ENCODE data around the gene CMBL.
A peak's percentile ranks its signal among the peaks of the same experiment; 100 is the strongest.
"Not testable (repeated sequence)": the region's sequence is repeated elsewhere in the genome, so short reads cannot be mapped to it uniquely, and the experiment has no call there.

Gene CMBL

GRCh38 chr5:10275460-10275859 is 32.2 kb downstream of the CMBL start:
- DNase-seq (ENCODE audit: low read depth): no peak
- H3K4me3 ChIP-seq (replicated peaks; ENCODE audit: low read depth, low read length): no peak overlapping the region
- TF ChIP-seq CTCF (IDR thresholded peaks at IDR 0.05; ENCODE audit: low read length, missing control alignments): no peak

GRCh38 chr5:10272875-10273209 is 34.9 kb downstream of the CMBL start:
- H3K4me3 ChIP-seq (replicated peaks; ENCODE audit: low read depth, low read length): not testable (repeated sequence)
- peak; percentile 28 for DNase-seq (ENCODE audit: low read depth)

- DNase-seq (ENCODE audit: low read depth): no peak
- no peak overlapping the region for H3K4me3 ChIP-seq (replicated peaks; ENCODE audit: low read depth, low read length)
- no peak for TF ChIP-seq CTCF (IDR thresholded peaks at IDR 0.05; ENCODE audit: low read length, missing control alignments)
Measured at GRCh38 chr5:10272053-10272874, 35.4 kb downstream of the CMBL start.

- H3K4me3 ChIP-seq (replicated peaks; ENCODE audit: low read depth, low read length): no peak overlapping the region
- DNase-seq (ENCODE audit: low read depth): no peak
- TF ChIP-seq CTCF (IDR thresholded peaks at IDR 0.05; ENCODE audit: low read length, missing control alignments): no peak
Measured at GRCh38 chr5:10268100-10268499, 39.6 kb downstream of the CMBL start.

- DNase-seq (ENCODE audit: low read depth): no peak
- H3K4me3 ChIP-seq (replicated peaks; ENCODE audit: low read depth, low read length): no peak overlapping the region
- no peak for TF ChIP-seq CTCF (IDR thresholded peaks at IDR 0.05; ENCODE audit: low read length, missing control alignments)
Measured at GRCh38 chr5:10266839-10267238, 40.9 kb downstream of the CMBL start.

- TF ChIP-seq CTCF (IDR thresholded peaks at IDR 0.05; ENCODE audit: low read length, missing control alignments): no peak
- no peak for DNase-seq (ENCODE audit: low read depth)
- no peak overlapping the region for H3K4me3 ChIP-seq (replicated peaks; ENCODE audit: low read depth, low read length)
Measured at GRCh38 chr5:10266137-10266536, 41.6 kb downstream of the CMBL start.

- DNase-seq (ENCODE audit: low read depth): no peak
Measured at GRCh38 chr5:10265245-10266109, 42.2 kb downstream of the CMBL start.

More at GRCh38 chr5:10265245-10266109, 42.2 kb downstream of the CMBL start:
- H3K4me3 ChIP-seq (replicated peaks; ENCODE audit: low read depth, low read length): no peak overlapping the region
- no peak for TF ChIP-seq CTCF (IDR thresholded peaks at IDR 0.05; ENCODE audit: low read length, missing control alignments)
